ENCODE measurements around the gene GRB10.
A peak's percentile ranks its signal among the peaks of the same experiment; 100 is the strongest.
"Not testable (repeated sequence)": the region's sequence is repeated elsewhere in the genome, so short reads cannot be mapped to it uniquely, and the experiment has no call there.

GRB10 gene

GRCh38 chr7:50743893-50744292, 38.8 kb downstream of the GRB10 start:
- Mint-ChIP-seq H3K27me3 (peaks cover 17% of the 10 kb centered on the region), H3K9me3 (no peaks in the 10 kb centered on the region), H3K27ac (ENCODE audit: low read depth) (no peak overlapping the region), H3K4me1 (peaks cover 19% of the 10 kb centered on the region), H3K4me3 (no peak overlapping the region), H3K36me3 (ENCODE audit: insufficient read depth) (peaks cover 2% of the 10 kb centered on the region)
- ATAC-seq (replicated peaks; ENCODE audit: extremely low read depth, poor library complexity, severe bottlenecking), result no peak
- DNase-seq (ENCODE audit: low spot score in 2 of 2), result no peak

- DNase-seq (ENCODE audit: low spot score in 2 of 2) (no peak), ATAC-seq (replicated peaks; ENCODE audit: extremely low read depth, poor library complexity, severe bottlenecking) (no peak)
- Mint-ChIP-seq H3K36me3 (ENCODE audit: insufficient read depth) (peaks cover 2% of the 10 kb centered on the region), H3K27ac (ENCODE audit: low read depth) (no peak overlapping the region), H3K4me3 (no peak overlapping the region), H3K27me3 (peaks cover 17% of the 10 kb centered on the region), H3K9me3 (no peaks in the 10 kb centered on the region), H3K4me1 (peaks cover 19% of the 10 kb centered on the region)
These were observed 39.7 kb downstream of the GRB10 start for GRCh38 chr7:50743016-50743415.

GRCh38 chr7:50742401-50742800, 40.3 kb downstream of the GRB10 start:
- H3K27ac Mint-ChIP-seq (ENCODE audit: low read depth), result peak overlapping the region; percentile 96
- peaks cover 2% of the 10 kb centered on the region for H3K36me3 Mint-ChIP-seq (ENCODE audit: insufficient read depth)
- no peak overlapping the region for H3K4me3 Mint-ChIP-seq
- H3K27me3 Mint-ChIP-seq, result peaks cover 11% of the 10 kb centered on the region
- DNase-seq (ENCODE audit: low spot score in 2 of 2) (no peak), ATAC-seq (replicated peaks; ENCODE audit: extremely low read depth, poor library complexity, severe bottlenecking) (no peak)
- H3K9me3 Mint-ChIP-seq, result no peaks in the 10 kb centered on the region
- peaks cover 19% of the 10 kb centered on the region for H3K4me1 Mint-ChIP-seq

GRCh38 chr7:50739744-50740435, 42.8 kb downstream of the GRB10 start:
- Mint-ChIP-seq H3K4me3 (peak overlapping the region; percentile 70), H3K4me1 (peaks cover 19% of the 10 kb centered on the region), H3K27me3 (no peaks in the 10 kb centered on the region), H3K36me3 (ENCODE audit: insufficient read depth) (peaks cover 2% of the 10 kb centered on the region), H3K27ac (ENCODE audit: low read depth) (peak overlapping the region; percentile 96), H3K9me3 (no peaks in the 10 kb centered on the region)
- ATAC-seq (replicated peaks; ENCODE audit: extremely low read depth, poor library complexity, severe bottlenecking) (peak; percentile 100), DNase-seq (ENCODE audit: low spot score in 2 of 2) (peak; percentile 46 to 77)

- Mint-ChIP-seq H3K9me3 (no peaks in the 10 kb centered on the region), H3K4me3 (no peak overlapping the region), H3K27me3 (no peaks in the 10 kb centered on the region), H3K4me1 (peaks cover 19% of the 10 kb centered on the region), H3K27ac (ENCODE audit: low read depth) (peak overlapping the region; percentile 96), H3K36me3 (ENCODE audit: insufficient read depth) (peaks cover 2% of the 10 kb centered on the region)
- no peak for ATAC-seq (replicated peaks; ENCODE audit: extremely low read depth, poor library complexity, severe bottlenecking)
- no peak for DNase-seq (ENCODE audit: low spot score in 2 of 2)
These were observed 43.8 kb downstream of the GRB10 start for GRCh38 chr7:50738932-50739331.

- H3K4me3 Mint-ChIP-seq; H3K9me3 Mint-ChIP-seq; ATAC-seq (replicated peaks; ENCODE audit: extremely low read depth, poor library complexity, severe bottlenecking); DNase-seq (ENCODE audit: low spot score in 2 of 2); H3K27me3 Mint-ChIP-seq; H3K27ac Mint-ChIP-seq (ENCODE audit: low read depth); H3K36me3 Mint-ChIP-seq (ENCODE audit: insufficient read depth): not testable (repeated sequence)
- peaks cover 17% of the 10 kb centered on the region for H3K4me1 Mint-ChIP-seq
These were observed 46.9 kb downstream of the GRB10 start for GRCh38 chr7:50735836-50736235.

- H3K27me3 Mint-ChIP-seq, result no peaks in the 10 kb centered on the region
- H3K4me1 Mint-ChIP-seq, result peaks cover 14% of the 10 kb centered on the region
- no peaks in the 10 kb centered on the region for H3K36me3 Mint-ChIP-seq (ENCODE audit: insufficient read depth)
- no peak for DNase-seq (ENCODE audit: low spot score in 2 of 2)
- no peak for ATAC-seq (replicated peaks; ENCODE audit: extremely low read depth, poor library complexity, severe bottlenecking)
- H3K27ac Mint-ChIP-seq (ENCODE audit: low read depth), result peak overlapping the region; percentile 23
- H3K4me3 Mint-ChIP-seq, result no peak overlapping the region
- no peaks in the 10 kb centered on the region for H3K9me3 Mint-ChIP-seq
These were observed 47.4 kb downstream of the GRB10 start for GRCh38 chr7:50735333-50735732.

- no peak for DNase-seq (ENCODE audit: low spot score in 2 of 2)
- no peaks in the 10 kb centered on the region for H3K27me3 Mint-ChIP-seq
- no peak for ATAC-seq (replicated peaks; ENCODE audit: extremely low read depth, poor library complexity, severe bottlenecking)
- no peaks in the 10 kb centered on the region for H3K9me3 Mint-ChIP-seq
- no peaks in the 10 kb centered on the region for H3K36me3 Mint-ChIP-seq (ENCODE audit: insufficient read depth)
- H3K4me3 Mint-ChIP-seq, result no peak overlapping the region
- peaks cover 3% of the 10 kb centered on the region for H3K4me1 Mint-ChIP-seq
- H3K27ac Mint-ChIP-seq (ENCODE audit: low read depth), result no peak overlapping the region
These were observed 48.5 kb downstream of the GRB10 start for GRCh38 chr7:50734246-50734645.

- H3K27ac Mint-ChIP-seq (ENCODE audit: low read depth), result no peak overlapping the region
- no peak for DNase-seq (ENCODE audit: low spot score in 2 of 2)
These were observed 49.1 kb downstream of the GRB10 start for GRCh38 chr7:50733552-50733951.

GRCh38 chr7:50731703-50732582, 50.8 kb downstream of the GRB10 start:
- no peaks in the 10 kb centered on the region for H3K9me3 Mint-ChIP-seq
- no peaks in the 10 kb centered on the region for H3K4me1 Mint-ChIP-seq
- H3K4me3 Mint-ChIP-seq, result no peak overlapping the region
- ATAC-seq (replicated peaks; ENCODE audit: extremely low read depth, poor library complexity, severe bottlenecking), result no peak
- H3K27me3 Mint-ChIP-seq, result no peaks in the 10 kb centered on the region
- DNase-seq (ENCODE audit: low spot score in 2 of 2), result no peak
- H3K27ac Mint-ChIP-seq (ENCODE audit: low read depth), result no peak overlapping the region
- no peaks in the 10 kb centered on the region for H3K36me3 Mint-ChIP-seq (ENCODE audit: insufficient read depth)

More at GRCh38 chr7:50733552-50733951, 49.1 kb downstream of the GRB10 start:
- Mint-ChIP-seq H3K4me3 (no peak overlapping the region), H3K27me3 (no peaks in the 10 kb centered on the region), H3K9me3 (no peaks in the 10 kb centered on the region), H3K36me3 (ENCODE audit: insufficient read depth) (no peaks in the 10 kb centered on the region), H3K4me1 (no peaks in the 10 kb centered on the region)
- no peak for ATAC-seq (replicated peaks; ENCODE audit: extremely low read depth, poor library complexity, severe bottlenecking)

GRCh38 chr7:50730446-50731400, 52.0 kb downstream of the GRB10 start:
- Mint-ChIP-seq H3K4me3 (no peak overlapping the region), H3K4me1 (no peaks in the 10 kb centered on the region), H3K27me3 (peaks cover 2% of the 10 kb centered on the region), H3K36me3 (ENCODE audit: insufficient read depth) (no peaks in the 10 kb centered on the region), H3K9me3 (no peaks in the 10 kb centered on the region), H3K27ac (ENCODE audit: low read depth) (no peak overlapping the region)
- ATAC-seq (replicated peaks; ENCODE audit: extremely low read depth, poor library complexity, severe bottlenecking) (no peak), DNase-seq (ENCODE audit: low spot score in 2 of 2) (no peak)

GRCh38 chr7:50729962-50730361, 52.7 kb downstream of the GRB10 start:
- Mint-ChIP-seq H3K27ac (ENCODE audit: low read depth) (no peak overlapping the region), H3K4me1 (no peaks in the 10 kb centered on the region), H3K27me3 (peaks cover 9% of the 10 kb centered on the region), H3K36me3 (ENCODE audit: insufficient read depth) (peaks cover 2% of the 10 kb centered on the region), H3K9me3 (no peaks in the 10 kb centered on the region), H3K4me3 (no peak overlapping the region)
- DNase-seq (ENCODE audit: low spot score in 2 of 2), result no peak
- no peak for ATAC-seq (replicated peaks; ENCODE audit: extremely low read depth, poor library complexity, severe bottlenecking)

Data from central memory CD8-positive, alpha-beta T cell (primary cell).